Subcutaneous abdominal adipose tissue (tissue), 5 donors: Measurements from ENCODE around the gene ZHX3.
A peak's percentile ranks its signal among the peaks of the same experiment; 100 is the strongest.

ENCODE experiments used
- H3K27ac ChIP-seq: one replicate; pipeline ENCODE4 v1.7.0; 2013; ENCODE audit warnings: low read depth, mild to moderate bottlenecking, inconsistent platforms, low read length, moderate library complexity
- H3K27me3 ChIP-seq, 5 donors: one replicate each; pipeline ENCODE4 v1.7.0; 2013; ENCODE audit warnings: low read length in 5 of 5, inconsistent platforms in 1 of 5; ENCODE audit not compliant: control insufficient read depth in 5 of 5, insufficient read depth in 4 of 5
- H3K36me3 ChIP-seq, 5 donors: one replicate each; pipeline ENCODE4 v1.7.0; 2013; ENCODE audit warnings: low read length in 5 of 5; ENCODE audit not compliant: control insufficient read depth in 5 of 5, insufficient read depth in 5 of 5
- H3K4me1 ChIP-seq, 5 donors: one replicate each; pipeline ENCODE4 v1.7.0; 2013; ENCODE audit warnings: low read length in 5 of 5, mild to moderate bottlenecking in 3 of 5, moderate library complexity in 1 of 5; ENCODE audit not compliant: control insufficient read depth in 5 of 5, insufficient read depth in 5 of 5
- H3K4me3 ChIP-seq, 5 donors: one replicate each; pipeline ENCODE4 v1.7.0; 2013; ENCODE audit warnings: low read length in 5 of 5, low read depth in 1 of 5
- H3K9ac ChIP-seq, 5 donors: one replicate each; pipeline ENCODE4 v1.7.0; 2013; ENCODE audit warnings: low read length in 5 of 5, mild to moderate bottlenecking in 4 of 5, moderate library complexity in 3 of 5
- H3K9me3 ChIP-seq, 5 donors: one replicate each; pipeline ENCODE4 v1.7.0; 2013; ENCODE audit warnings: low read length in 5 of 5; ENCODE audit not compliant: control insufficient read depth in 5 of 5
- donor health status: healthy.
- donor health status: healthy.
- donor health status: healthy.
- donor health status: healthy.
- donor health status: healthy.

Gene ZHX3, protein sequence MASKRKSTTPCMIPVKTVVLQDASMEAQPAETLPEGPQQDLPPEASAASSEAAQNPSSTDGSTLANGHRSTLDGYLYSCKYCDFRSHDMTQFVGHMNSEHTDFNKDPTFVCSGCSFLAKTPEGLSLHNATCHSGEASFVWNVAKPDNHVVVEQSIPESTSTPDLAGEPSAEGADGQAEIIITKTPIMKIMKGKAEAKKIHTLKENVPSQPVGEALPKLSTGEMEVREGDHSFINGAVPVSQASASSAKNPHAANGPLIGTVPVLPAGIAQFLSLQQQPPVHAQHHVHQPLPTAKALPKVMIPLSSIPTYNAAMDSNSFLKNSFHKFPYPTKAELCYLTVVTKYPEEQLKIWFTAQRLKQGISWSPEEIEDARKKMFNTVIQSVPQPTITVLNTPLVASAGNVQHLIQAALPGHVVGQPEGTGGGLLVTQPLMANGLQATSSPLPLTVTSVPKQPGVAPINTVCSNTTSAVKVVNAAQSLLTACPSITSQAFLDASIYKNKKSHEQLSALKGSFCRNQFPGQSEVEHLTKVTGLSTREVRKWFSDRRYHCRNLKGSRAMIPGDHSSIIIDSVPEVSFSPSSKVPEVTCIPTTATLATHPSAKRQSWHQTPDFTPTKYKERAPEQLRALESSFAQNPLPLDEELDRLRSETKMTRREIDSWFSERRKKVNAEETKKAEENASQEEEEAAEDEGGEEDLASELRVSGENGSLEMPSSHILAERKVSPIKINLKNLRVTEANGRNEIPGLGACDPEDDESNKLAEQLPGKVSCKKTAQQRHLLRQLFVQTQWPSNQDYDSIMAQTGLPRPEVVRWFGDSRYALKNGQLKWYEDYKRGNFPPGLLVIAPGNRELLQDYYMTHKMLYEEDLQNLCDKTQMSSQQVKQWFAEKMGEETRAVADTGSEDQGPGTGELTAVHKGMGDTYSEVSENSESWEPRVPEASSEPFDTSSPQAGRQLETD

GRCh38 chr20:41317546-41318270 is at the start of gene ZHX3:
ZHX3 (minus strand) TSS chr20:41317731; CDS start chr20:41204916, 112,815 bp downstream.
- peak within 1 kb of the TSS; percentile 84 for H3K27ac ChIP-seq
- no peaks in the 10 kb centered on the region for H3K27me3 ChIP-seq
- peaks cover 2 to 44% (median 17%) of the 10 kb centered on the region in 5 donors for H3K4me1 ChIP-seq
- H3K9ac ChIP-seq: peak within 1 kb of the TSS; percentile 30 to 95 (median 75)
- H3K36me3 ChIP-seq: no peaks in the 10 kb centered on the region
- H3K9me3 ChIP-seq: no peaks in the 10 kb centered on the region
- H3K4me3 ChIP-seq: peak within 1 kb of the TSS; percentile 75 to 93 (median 86)

DNA sequence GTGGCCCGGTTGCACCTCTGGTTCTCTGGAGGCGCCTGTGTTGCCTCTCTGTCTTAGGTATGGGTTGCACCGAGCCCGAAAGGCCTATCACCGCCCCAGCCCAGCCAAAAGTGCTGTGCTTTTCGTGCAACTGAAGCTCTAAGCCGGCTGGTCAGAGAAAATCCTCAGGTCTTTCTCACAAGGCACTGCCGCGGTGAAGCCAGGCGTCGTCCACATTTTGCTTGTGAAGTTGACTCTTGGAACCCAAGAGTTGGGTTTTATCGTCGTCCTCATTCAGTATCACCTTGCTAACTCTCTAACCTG is 49.8 kb upstream of the ZHX3 start:
- no peak overlapping the region for H3K9ac ChIP-seq
- peaks cover 3 to 12% (median 7%) of the 10 kb centered on the region in 5 donors for H3K9me3 ChIP-seq
- no peak overlapping the region for H3K4me3 ChIP-seq
- H3K27me3 ChIP-seq: peaks cover 25 to 44% (median 39%) of the 10 kb centered on the region in 5 donors
- no peak overlapping the region for H3K27ac ChIP-seq
- peaks cover 0 to 12% (median 7%) of the 10 kb centered on the region in 5 donors for H3K4me1 ChIP-seq
- H3K36me3 ChIP-seq: no peaks in the 10 kb centered on the region

DNA sequence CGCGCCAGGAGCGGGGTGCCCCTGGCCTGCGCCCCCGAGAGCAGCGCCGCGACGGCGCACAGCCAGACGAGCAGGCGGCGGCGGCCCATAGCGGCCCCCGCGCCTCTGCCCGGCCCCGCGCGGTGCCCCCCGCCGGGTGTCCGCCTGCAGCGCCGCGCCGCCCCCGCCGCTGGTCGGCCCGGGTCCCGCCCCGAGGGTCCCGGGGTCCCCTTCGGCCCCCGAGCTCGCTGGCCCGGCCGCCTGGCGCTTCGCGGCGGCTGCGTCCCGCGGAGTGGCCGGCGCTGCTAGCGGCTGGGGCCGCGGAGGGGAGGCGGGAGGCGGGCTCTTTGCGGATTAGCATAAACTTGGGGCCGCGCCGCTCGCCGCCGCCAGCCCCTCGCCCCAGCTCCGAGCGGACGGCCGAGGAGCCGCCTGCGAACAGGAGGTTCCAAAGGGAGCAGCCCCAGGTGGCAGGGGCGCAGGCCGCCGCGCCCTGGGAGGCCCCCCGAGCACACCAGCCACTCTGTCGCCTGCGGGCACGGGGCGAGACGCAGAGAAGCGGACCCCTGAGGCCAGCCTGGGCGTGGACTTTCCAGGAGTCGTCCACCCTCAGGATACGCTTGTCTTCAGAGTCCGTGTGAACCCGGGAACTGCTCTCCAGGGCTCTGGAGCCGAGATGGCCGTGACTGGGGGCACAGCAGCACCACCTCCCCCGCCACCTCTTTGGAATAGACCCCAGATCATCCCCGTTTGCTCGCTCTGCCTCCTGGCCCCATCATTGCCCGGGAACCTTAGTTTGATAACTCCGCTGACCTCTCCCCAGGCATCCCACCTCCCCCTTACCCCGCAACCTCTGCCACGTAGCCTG is 49.2 kb upstream of the ZHX3 start, which contains the start of gene EMILIN3:
EMILIN3 (minus strand) TSS at position 273 of the 847 bp plus-strand sequence; CDS start at position 89, 184 bp downstream.
- no peak within 1 kb of the TSS for H3K9ac ChIP-seq
- H3K36me3 ChIP-seq: no peaks in the 10 kb centered on the region
- H3K27me3 ChIP-seq: peaks cover 25 to 44% (median 36%) of the 10 kb centered on the region in 5 donors
- peak within 1 kb of the TSS in 4 of 5 donors; percentile 17 to 35 (median 25) for H3K4me3 ChIP-seq
- peaks cover 0 to 12% (median 7%) of the 10 kb centered on the region in 5 donors for H3K4me1 ChIP-seq
- H3K27ac ChIP-seq: no peak within 1 kb of the TSS
- peaks cover 3 to 8% (median 7%) of the 10 kb centered on the region in 5 donors for H3K9me3 ChIP-seq

DNA sequence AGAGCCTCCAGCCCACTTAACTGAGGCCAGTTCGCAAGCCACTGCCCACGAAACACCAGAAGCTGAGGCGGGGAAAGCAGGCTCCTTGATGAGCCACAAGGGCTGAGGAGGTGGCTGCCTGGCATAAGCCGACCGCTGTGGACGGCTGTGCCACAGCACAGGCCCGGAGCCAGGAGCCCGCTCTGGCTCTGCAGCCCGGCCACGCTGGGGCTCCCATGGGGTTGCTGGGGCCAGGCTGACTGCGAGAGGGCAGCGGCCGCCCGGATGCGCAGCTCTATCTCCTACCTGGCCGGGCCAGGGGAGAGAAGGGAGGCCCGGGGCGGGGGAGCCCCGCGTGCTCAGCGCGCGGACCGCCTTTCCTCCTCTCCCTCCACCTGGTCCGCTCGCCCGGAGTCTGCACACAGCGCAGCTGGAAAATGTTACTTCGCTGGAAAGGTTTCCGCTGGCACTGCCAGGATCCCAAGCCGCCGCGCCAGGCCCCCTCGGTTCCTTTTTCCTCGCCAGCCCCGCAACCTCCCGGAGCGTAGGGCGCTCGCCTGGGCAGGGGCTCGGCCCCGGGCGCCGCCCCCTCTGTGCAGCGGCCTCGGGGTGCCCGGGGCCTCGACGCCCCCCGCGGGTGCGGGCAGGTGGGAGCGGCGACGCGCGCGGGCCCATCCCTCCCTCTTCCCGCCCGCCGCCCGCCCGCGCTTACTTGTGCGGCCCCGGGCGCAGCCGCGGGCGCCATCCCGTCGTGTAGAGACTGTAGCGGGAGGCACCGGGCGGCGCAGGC is 48.4 kb upstream of the ZHX3 start:
- Histone ChIP-seq H3K9ac (no peak overlapping the region), H3K9me3 (peaks cover 0 to 2% (median 1%) of the 10 kb centered on the region in 5 donors), H3K27ac (no peak overlapping the region), H3K36me3 (no peaks in the 10 kb centered on the region), H3K4me1 (peaks cover 0 to 12% (median 7%) of the 10 kb centered on the region in 5 donors), H3K4me3 (peak overlapping the region in 4 of 5 donors; percentile 17 to 28 (median 23)), H3K27me3 (peaks cover 25 to 44% (median 36%) of the 10 kb centered on the region in 5 donors)

- no peaks in the 10 kb centered on the region for H3K9me3 ChIP-seq
- H3K27ac ChIP-seq: no peak overlapping the region
- H3K9ac ChIP-seq: no peak overlapping the region
- peaks cover 0 to 12% (median 7%) of the 10 kb centered on the region in 5 donors for H3K4me1 ChIP-seq
- H3K36me3 ChIP-seq: no peaks in the 10 kb centered on the region
- peak overlapping the region in 1 of 5 donors; percentile 28 for H3K4me3 ChIP-seq
- peaks cover 25 to 44% (median 36%) of the 10 kb centered on the region in 5 donors for H3K27me3 ChIP-seq
These were observed 47.6 kb upstream of the ZHX3 start for GRCh38 chr20:41364967-41365765.

GRCh38 chr20:41364236-41364855 is 46.8 kb upstream of the ZHX3 start:
- H3K27me3 ChIP-seq: peaks cover 25 to 42% (median 36%) of the 10 kb centered on the region in 5 donors
- peaks cover 0 to 12% (median 7%) of the 10 kb centered on the region in 5 donors for H3K4me1 ChIP-seq

GRCh38 chr20:41363601-41364000 is 46.1 kb upstream of the ZHX3 start:
- H3K4me1 ChIP-seq: peaks cover 0 to 12% (median 7%) of the 10 kb centered on the region in 5 donors
- H3K9ac ChIP-seq: no peak overlapping the region
- H3K9me3 ChIP-seq: no peaks in the 10 kb centered on the region
- H3K27me3 ChIP-seq: peaks cover 25 to 40% (median 33%) of the 10 kb centered on the region in 5 donors
- no peak overlapping the region for H3K4me3 ChIP-seq
- H3K36me3 ChIP-seq: peaks cover 0 to 10% (median 9%) of the 10 kb centered on the region in 5 donors
- H3K27ac ChIP-seq: no peak overlapping the region

More at GRCh38 chr20:41364236-41364855, 46.8 kb upstream of the ZHX3 start:
- H3K4me3 ChIP-seq: no peak overlapping the region
- H3K9me3 ChIP-seq: no peaks in the 10 kb centered on the region
- no peak overlapping the region for H3K27ac ChIP-seq
- H3K36me3 ChIP-seq: peaks cover 0 to 6% (median 5%) of the 10 kb centered on the region in 5 donors
- H3K9ac ChIP-seq: no peak overlapping the region
